Measurements from ENCODE around the gene PPT1.

DNA sequence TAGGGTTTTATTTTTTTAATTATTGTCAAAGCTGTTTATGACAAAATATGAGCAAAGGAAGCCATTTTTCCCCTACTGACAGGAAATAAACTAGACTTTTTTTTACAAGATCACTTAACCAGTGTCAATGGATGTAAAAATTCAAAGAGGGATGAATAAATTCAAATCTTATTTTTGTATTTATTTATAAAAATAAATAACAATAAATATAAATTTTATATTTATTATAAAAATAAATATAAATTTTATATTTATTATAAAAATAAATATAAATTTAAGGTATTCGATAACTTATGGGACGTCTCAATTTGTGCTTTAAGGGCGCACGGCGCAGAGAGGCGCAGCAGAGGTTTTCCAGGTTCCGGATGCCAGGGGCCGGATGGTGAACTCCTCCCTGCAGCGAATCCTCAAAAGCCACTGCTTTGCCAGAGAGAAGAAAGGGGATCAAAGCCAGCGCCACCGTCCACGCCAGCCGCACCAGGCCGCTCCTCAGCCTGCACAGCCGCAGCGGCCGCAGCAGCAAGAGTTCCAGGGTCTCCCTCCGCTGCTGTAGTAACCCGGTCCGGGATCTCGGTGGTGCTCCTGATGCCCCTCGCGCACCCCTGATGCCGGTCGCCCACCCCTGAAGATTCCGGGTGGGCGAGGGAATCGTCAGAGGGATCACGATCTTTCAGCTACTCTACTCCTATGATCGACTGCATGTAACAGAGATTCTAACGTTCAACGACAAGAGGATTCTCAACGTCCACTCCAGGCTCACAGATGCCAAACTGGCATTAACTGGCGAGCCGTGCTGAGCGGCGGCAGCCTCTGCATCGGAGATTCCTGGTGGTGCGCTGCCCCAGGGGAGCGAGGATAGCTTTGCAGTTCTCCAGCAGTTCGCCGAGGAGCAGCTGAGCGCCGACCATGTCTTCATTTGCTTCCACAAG lies 35.6 kb upstream of the PPT1 start:
- TF ChIP-seq, protein P1, sequence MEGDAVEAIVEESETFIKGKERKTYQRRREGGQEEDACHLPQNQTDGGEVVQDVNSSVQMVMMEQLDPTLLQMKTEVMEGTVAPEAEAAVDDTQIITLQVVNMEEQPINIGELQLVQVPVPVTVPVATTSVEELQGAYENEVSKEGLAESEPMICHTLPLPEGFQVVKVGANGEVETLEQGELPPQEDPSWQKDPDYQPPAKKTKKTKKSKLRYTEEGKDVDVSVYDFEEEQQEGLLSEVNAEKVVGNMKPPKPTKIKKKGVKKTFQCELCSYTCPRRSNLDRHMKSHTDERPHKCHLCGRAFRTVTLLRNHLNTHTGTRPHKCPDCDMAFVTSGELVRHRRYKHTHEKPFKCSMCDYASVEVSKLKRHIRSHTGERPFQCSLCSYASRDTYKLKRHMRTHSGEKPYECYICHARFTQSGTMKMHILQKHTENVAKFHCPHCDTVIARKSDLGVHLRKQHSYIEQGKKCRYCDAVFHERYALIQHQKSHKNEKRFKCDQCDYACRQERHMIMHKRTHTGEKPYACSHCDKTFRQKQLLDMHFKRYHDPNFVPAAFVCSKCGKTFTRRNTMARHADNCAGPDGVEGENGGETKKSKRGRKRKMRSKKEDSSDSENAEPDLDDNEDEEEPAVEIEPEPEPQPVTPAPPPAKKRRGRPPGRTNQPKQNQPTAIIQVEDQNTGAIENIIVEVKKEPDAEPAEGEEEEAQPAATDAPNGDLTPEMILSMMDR (IDR thresholded peaks at IDR 0.05; ENCODE audit: low read depth, low read length), result no peak
- no peak for TF ChIP-seq POLR2A (IDR thresholded peaks at IDR 0.05; ENCODE audit: extremely low read depth, insufficient read length)
- TF ChIP-seq MAX (IDR thresholded peaks at IDR 0.05; ENCODE audit: low read depth, low read length), result no peak

Data from NB4 (cell line).